Cerebellar cortex (tissue), 1 donor: ENCODE data around the gene CSF1R.
"Not testable (repeated sequence)": the region's sequence is repeated elsewhere in the genome, so short reads cannot be mapped to it uniquely, and the experiment has no call there.

Experiments
- DNase-seq: peaks from one replicate; pipeline ENCODE4 v3.0.0-alpha.2; 2015; ENCODE audit warnings: low spot score

CSF1R gene

DNA sequence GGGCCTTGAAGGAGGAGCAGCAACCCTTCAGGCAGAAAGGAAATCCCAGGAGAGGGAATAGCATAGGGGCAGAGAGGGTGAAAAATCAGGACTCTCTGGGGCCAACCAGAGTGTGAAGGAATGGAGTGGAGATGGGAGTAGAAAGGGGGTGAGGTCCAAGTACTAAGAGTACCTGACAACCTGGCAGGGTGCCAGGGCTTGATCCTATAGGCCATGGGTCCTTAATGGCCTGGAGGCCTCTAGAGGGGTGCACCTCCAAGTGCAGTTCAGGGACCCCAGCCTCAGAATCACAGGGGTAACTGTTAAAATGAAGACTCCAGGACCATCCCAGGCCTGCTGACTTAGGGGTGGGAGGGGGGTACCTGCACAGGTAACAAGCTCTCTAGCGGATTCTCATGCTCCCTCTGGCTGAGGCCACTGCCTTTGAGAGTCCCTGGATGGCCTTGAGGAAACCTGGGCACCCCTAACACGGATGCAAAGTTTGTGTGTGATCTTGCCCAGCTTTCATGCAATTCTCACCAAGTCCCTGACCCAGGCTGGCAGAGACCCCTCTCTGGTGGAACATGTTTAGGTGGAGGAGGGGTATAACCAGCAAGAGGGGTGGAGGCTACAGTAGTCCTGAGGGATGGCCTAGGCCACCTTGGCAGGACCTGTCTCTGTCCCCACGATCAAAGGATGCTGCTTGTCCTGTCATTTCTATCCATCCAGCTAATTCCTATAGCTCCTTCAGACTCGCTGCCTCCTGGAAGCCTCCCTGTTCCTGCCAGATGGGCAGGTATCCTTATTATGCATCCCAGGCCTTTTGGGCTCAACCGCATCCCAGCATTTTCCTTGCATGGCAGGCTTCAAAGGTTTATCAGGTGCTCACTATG is 17.6 kb upstream of the CSF1R start:
- DNase-seq: no peak

DNA sequence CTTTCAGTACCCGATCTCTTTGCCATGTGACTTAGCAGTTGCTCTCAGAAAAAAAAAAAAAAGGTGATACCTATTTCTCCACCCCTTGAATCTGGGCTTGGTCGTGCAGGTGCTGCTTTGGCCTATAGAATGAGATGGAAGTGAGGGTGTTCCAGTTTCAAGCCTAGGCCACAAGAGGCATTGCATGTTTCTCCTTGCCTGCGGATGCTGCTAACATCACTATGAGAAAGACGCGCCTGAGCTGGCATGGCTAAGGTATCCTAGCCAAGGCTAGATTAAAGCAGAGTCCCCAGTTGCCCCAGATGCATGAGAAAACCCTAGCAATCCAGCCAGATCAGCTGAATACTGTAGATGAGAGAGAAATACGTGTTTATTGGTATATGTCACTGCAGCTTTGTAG is 14.7 kb upstream of the CSF1R start:
- no peak for DNase-seq

DNA sequence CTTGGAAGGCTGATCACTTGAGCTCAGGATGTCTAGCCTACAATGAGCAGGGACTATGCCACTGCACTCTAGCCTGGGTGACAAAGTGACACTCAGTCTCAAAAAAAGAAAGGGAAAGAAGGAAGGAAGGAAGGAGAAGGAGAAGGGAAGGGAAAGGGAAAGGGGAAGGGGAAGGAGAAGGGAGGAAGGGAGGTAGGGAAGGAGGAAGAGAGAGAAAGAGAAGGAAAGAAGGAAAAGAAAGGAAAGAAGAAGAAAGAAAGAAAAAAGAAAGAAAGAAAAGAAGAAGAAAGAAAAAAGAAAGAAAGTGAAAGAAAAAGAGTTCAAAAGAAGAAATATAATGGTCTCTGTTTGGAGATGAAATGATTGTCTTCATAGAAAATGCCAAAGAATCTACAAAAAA is 10.8 kb upstream of the CSF1R start:
- no peak for DNase-seq

DNA sequence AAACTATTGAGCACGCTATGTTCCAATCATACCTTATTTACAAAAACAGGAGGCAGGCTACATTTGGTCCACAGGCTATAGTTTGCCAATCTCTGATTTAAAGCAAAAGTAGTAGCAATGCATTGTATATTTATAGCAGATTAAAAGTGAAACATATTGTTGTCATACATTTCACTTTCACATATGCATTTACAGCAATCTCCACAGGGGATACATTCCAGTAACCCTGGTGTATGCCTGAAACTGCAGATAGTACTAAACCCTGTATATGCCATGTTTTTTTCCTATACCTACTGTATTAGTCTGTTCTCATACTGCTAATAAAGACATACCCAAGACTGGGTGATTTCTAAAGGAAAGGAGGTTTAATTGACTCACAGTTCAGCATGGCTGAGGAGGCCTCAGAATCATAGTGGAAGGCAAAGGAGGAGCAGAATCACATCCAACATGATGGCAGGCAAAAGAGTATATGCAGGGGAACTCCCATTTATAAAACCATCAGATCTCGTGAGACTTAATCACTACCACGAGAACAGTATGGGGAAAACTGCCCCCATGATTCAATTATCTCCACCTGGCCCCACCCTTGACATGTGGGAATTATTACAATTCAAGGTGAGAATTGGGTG is 5.9 kb upstream of the CSF1R start:
- no peak for DNase-seq

DNA sequence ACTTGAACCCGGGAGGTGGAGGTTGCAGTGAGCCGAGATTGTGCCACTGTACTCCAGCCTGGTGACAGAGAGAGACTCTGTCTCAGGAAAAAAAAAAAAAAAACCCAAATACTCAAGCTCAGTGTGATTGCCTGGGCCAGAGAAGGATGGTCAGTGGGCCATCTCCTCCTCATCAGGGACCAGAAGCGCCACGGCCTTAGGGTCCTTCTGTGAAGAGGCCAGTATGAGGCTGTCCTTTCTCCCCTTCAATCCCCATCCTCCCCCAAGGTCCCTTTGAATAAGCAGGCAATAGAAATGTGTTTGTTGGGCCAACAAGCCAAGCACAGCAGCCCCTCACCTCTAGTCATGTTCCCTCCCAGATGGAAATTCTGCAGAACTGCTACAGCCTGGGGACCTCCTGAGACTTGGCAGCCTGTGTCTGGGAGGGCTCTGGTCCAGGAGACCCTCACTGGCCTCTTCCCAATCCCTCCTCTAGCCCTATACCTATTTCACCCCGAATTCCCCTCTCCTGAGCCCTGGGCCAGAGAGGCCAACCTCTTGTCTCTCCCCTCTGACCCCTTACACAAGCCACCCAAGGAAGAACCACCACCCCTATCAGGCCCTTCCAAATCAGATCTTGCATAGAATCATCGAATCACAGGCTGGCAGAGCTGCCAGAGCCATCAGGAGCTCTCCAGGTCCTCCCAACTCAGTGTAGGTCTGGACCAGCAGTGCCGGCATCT is 1.0 kb downstream of the CSF1R start:
- DNase-seq: no peak

DNA sequence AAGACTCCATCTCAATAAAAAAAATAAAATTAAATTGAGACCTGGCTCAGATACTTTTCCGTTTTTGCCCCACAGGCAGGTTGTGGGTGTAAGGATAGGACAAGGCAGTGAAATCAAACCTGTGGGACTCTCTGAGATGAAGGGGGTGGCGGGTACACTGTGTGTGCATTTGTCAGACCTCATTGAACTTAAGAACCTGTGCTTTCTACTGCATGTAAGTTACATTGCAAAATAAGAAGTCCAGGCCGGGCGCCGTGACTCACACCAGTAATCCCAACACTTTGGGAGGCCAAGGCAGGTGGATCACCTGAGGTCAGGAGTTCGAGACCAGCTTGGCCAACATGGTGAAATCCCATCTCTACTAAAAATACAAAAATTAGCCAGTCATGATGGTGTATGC is 1.6 kb downstream of the CSF1R start:
- not testable (repeated sequence) for DNase-seq

DNA sequence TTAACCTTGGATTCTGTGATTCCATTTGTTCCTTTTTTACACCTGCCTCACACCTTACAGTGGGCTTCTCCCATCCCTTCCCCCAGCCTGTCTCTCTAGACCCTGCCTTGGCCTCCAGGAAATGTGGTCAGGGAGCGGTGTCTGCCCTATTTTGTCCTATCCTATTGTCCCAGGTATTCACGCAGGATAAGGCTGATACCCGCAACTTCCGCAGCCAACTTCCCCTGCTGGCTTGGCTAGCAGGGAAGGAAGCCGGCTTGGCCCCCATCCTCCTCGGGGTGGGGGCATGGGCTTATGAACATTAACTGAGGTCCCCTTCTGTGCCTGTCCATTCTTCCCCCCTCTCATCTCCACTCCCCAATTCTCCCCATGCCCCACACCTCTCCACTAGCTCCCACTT is 3.5 kb downstream of the CSF1R start:
- no peak for DNase-seq

DNA sequence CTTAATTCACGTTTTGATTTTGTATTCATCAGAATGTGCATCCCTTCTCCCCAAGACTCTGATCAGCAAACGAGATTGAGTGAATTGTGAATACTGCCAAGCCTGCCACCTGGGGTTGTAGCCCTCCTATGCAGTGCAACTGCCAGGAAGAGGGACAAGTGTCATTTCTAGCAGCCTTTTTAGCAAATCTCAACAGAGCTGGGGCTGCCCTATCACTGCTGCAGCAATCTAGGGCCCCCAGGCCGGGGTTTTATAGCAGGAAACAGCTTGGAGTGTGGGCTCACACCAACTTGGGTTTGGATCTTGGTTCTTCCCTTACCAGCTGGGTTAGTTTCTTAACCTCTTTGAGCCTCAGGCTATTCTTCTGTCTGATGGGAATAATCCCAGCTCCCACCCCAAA is 4.0 kb downstream of the CSF1R start:
- no peak for DNase-seq

DNA sequence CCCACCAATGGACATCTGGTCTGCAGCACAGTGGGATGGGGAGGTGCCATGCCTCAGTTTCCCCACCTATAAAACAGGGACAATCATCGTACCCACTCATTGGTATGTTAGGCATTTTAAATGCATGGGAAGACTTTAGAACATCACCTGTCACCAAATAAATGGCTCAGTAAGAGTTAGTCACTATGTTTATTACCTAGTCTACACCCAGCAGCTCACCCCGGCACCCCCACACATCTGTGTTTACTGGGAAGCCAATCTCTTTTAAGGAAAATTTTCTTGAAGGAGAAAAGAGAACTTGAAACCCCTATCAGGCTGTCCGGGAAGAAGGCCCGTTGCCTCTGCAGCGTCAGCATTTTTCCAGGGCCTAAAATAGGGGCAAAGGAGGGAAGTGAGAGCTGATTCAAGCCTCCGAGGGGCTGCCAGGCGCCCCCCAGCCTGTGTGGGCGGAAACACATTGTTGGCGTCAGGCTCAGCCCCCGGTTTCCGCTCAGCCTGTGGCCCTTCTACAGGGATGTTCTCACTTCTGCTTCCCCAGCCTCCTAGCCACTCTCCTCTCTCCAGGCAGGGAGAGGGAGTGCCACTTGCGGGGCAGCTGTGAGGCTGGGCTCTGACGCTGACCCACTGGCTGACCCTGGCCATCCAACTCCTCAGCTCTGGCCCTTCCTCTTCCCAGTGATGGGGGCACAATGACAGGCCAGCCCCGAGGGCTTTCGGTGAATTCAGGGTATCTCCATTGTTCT is 4.6 kb downstream of the CSF1R start:
- DNase-seq: no peak

DNA sequence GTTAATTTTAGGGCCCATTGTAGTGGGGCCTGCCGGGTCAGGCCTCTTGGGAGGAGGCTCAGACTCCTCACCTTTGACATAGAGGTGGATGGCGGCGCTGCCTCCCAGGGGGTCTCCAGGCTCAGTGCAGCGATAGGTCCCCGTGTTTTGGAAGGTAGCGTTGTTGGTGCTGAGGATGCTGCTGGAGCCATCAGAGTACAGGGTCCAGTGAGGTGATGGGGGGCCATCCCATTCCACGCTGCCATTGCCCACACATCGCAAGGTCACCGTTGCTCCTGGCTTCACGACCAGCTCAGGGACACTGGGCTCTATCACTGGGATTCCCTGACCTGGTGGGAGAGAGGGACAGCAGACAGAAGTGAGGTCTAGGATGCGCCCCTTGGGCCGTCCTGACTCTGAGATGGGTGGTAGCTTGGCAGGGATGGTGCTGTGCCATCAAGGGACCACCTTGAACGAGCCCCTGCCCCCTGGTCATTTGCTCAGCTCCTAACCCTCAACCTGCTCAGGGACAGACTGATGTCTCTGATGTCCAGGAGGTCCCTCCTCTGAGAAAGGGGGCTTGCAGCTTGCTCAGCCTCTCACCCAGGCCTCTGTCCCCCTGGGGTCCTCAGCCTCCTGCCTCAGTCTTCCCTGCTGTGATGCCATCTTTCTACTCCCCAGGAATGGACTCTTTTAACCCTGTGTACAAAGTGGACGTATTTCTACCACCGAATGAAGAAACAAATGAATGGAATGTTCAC is 5.5 kb downstream of the CSF1R start:
- DNase-seq: no peak

DNA sequence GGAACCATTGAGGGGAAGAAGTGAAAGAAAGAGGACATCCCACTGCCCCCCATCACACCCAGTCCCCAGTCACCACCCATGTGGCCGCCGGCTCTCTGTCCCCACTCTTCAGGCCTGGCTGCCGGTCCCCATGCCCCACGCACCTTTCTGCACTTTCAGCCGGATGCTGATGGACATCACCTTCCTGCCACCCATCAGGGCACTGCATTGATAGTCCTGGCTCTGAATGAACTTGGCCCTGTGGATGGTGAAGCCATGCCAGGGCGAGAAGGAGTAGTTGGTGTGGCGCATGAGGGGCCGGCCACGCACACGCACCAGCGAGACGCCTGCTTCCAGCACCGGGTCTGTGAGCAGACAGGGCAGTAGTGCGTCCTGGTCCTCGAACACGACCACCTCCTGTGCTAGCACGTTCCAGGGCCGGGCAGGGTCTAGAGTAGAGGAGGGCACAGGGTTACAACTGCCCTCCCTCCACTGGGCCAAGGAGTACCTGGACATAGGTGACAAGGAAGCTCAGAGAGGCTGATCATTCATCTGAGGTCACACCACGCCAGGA is 6.4 kb downstream of the CSF1R start:
- no peak for DNase-seq

DNA sequence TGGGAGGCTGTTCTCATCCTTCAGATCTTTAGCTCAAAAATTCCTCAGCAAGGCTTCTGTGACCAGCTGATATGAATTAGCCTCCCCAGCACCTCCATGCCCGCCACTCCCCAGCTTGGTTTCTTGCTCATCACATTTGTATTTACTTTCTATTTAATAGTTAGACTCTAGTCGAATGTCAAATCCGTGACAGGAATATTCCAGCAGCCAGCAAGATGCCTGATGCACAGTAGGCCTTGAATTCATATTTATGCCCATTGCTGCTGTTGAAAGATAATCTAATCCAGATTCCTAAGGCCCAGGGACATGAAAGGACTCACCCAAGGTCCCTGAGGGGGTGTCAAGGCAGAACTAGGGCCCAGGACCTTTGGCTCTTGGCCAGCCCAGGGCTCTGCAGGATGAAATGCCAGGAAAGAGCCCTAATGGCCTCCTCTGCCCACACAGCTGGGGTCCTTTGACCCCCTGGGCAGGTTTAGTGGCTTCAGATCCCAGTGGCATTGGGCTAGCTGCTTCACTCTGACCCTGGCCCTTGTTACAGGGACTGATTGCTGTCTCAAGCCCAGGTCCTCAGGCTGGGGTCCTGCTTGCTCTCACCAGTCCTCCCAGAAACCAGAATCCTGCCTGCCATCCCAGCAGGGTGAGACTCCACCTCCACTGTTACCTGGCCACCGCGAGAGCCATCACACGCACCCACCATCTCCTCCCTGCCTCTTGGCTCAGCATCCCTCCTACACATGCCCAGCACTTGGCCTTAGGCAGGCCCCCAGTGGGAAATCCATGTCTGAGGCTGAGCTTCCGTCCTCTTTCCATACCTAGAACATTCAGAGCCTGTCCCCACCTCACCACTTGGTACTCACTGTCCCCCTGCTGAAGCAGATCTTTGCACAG is 7.3 kb downstream of the CSF1R start:
- DNase-seq: no peak

DNA sequence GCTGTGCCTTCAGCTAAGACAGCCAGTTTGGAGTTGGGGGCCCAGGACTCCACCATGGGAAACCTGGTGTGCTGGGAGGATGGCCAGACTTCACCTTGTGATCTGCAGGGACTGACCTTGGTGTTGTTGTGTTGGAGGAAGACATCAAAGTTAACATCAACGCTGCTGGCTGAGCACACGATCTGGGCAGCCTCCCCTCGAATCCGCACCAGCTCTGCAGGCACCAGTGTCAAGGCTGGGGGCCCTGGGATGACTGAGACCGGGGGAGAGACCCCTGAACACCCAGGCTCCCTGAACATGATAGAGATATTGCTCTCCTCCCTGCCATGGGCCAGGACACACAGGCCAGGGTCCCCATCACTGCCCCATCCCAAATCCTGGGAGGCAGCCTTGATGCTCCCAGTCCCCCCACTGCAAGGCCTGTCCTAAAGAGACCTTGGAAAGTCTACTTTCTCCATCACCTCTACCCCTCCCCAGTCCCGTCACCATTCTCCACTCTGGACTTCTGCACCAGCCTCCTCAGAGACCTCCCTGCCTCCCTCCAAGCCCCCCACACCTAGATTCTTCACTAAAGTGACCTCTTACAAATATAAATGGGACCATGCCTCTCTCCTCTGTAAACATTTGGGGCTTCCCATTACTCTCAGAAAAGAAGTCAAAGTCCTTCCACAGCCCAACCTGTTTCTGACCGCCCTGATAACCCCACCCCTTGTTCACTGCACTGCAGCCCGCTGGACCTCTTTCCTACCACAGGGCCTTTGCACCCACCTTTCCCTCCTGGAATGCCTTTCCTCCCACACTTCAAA is 8.2 kb downstream of the CSF1R start:
- DNase-seq: no peak

DNA sequence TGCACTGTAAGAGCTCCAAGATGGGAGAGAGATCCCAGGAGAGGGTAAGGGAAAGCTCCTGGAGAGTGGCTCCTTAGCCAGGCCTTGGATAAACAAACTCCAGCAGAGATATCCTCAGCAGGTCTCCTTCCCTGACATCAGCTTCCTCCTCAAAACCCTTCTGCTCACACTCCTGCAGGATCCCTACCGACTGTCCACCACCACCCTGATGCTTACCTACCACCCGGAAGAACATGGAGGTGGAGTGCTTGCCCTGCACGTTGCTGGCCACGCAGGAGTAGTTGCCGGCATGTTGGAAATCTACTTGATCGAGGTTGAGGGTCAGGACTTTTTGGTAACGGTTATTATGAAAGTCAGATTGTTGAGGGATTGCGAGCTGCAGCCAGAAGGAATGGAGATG is 9.3 kb downstream of the CSF1R start:
- no peak for DNase-seq

DNA sequence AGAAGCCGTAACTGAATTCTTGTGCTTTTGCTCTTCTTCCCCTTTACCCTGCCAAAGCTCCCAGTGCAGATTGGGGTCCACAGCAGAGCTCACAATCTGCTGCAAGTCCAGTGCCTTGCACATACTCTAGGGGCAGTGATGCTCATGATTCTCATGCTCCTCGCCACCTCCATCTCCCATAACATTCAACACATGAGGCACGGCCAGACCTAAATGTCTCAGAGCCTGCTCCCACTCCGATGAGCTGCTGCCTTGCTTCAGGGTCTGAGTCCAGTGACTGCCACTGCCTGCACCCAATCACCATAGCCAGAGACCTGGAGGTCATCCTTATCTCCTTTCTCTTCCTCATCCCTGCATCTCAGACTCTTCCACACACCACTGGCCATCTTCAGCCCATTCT is 10.5 kb downstream of the CSF1R start:
- no peak for DNase-seq

DNA sequence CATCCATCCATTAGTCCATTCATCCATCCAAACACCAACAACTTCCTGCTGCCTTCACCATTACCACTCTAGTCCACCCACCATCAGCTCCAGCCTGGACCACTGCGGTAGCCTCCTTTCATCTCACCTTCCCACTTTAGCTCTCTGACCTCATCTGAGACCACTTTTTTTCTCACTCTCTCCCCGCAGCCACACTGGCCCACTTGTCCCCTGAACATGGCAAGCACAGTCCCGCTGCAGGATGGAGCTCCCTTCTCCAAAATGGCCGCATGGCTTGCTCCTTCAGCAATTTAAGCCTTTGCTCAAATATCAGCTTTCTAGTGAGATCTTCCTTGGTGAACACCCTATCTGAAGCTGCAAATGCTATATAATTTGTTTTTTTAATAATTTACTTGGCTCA is 11.1 kb downstream of the CSF1R start:
- DNase-seq: no peak

DNA sequence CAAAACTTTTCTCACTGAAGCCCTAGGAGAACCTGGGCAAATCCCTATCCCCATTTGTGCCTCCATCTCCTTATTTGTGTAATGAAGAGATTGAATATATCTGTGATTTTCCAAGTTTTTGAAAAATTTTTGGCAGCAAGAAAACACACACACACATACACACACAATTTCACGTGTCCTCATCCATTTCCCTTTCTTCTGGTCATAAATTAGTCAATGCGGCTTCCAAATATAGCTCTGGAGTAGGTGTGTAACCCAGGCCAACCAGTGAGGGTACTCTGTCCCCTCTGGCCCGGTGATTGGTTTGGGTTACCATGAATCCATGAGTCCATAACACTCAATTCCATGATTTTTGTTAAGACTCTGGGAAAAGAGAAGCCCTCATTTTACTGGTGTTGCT is 12.7 kb downstream of the CSF1R start:
- no peak for DNase-seq

DNA sequence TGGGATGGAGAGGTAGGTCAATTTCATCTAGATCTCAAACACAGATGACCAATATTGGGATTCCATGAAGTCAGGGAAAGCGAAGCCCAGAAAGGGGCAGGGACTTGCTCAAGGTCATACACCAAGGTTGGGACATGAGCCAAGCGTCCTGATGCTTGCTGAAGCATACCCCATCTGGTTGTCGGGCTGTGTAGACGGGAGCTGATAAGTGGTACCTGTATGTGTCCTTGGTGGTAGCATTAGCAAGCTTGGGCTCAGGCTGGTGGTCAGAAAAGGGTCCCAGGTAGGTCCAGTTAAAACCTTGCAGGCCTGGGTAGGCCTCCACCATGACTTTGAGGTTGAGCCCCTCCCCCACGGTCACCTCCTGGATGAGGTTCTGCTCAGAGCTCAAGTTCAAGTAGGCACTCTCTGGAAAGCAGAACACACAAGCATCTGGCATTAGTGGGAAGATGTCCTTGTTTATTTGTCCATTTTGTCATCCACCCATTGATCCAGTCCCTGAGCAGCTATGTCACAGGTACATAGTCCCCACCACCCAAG is 13.2 kb downstream of the CSF1R start:
- DNase-seq: no peak

DNA sequence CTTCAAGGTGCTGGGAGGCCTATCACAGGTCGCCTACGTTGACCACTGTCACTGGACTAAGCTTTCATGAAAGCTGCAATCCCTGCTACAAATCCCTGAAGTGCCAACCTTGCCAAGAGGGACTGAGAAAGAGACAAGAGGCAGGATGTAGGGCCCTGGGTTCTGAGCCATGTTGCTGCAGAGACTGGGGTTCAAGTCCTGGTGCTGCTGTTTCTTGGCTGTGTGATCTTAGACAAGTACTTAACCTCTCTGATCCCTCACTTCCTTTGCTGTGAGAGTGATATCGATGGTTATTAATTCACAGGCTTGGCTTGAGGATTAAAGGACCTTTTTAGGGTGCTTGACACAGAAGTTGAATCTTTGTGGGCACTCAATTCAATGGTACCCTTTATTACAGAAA is 15.5 kb downstream of the CSF1R start:
- no peak for DNase-seq
